ENCODE results near the gene PDIK1L.

PDIK1L gene

DNA sequence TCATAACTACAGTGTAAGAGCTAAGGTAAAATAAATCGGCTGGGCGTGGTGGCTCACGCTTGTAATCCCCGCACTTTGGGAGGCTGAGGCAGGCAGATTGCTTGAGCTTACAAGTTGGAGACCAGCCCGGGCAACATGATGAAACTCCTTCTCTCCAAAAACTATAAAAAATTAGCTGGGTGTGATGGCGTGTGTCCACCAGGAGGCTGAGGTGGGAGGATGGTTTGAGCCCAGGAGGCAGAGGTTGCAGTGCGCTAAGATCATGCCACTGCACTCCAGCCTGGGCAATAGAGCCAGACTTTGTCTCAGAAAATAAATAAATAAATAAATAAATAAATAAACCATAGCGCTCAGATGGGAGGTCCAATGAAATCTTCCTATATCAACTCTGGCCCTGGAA lies 30.5 kb downstream of the PDIK1L start:
- Histone ChIP-seq H3K9me3 (no peaks in the 10 kb centered on the region), H3K27me3 (no peaks in the 10 kb centered on the region), H3K27ac (no peak overlapping the region), H3K36me3 (no peaks in the 10 kb centered on the region), H3K4me3 (ENCODE audit: low read depth in 1 of 2, low read length in 1 of 2) (no peak overlapping the region), H3K4me1 (ENCODE audit: control insufficient read depth in 1 of 2, insufficient read depth in 1 of 2, low read depth in 1 of 2, low read length in 1 of 2) (peaks cover 16 to 19% of the 10 kb centered on the region in 2 experiments)
- TF ChIP-seq, protein P1, sequence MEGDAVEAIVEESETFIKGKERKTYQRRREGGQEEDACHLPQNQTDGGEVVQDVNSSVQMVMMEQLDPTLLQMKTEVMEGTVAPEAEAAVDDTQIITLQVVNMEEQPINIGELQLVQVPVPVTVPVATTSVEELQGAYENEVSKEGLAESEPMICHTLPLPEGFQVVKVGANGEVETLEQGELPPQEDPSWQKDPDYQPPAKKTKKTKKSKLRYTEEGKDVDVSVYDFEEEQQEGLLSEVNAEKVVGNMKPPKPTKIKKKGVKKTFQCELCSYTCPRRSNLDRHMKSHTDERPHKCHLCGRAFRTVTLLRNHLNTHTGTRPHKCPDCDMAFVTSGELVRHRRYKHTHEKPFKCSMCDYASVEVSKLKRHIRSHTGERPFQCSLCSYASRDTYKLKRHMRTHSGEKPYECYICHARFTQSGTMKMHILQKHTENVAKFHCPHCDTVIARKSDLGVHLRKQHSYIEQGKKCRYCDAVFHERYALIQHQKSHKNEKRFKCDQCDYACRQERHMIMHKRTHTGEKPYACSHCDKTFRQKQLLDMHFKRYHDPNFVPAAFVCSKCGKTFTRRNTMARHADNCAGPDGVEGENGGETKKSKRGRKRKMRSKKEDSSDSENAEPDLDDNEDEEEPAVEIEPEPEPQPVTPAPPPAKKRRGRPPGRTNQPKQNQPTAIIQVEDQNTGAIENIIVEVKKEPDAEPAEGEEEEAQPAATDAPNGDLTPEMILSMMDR (IDR thresholded peaks at IDR 0.05) = no peak

DNA sequence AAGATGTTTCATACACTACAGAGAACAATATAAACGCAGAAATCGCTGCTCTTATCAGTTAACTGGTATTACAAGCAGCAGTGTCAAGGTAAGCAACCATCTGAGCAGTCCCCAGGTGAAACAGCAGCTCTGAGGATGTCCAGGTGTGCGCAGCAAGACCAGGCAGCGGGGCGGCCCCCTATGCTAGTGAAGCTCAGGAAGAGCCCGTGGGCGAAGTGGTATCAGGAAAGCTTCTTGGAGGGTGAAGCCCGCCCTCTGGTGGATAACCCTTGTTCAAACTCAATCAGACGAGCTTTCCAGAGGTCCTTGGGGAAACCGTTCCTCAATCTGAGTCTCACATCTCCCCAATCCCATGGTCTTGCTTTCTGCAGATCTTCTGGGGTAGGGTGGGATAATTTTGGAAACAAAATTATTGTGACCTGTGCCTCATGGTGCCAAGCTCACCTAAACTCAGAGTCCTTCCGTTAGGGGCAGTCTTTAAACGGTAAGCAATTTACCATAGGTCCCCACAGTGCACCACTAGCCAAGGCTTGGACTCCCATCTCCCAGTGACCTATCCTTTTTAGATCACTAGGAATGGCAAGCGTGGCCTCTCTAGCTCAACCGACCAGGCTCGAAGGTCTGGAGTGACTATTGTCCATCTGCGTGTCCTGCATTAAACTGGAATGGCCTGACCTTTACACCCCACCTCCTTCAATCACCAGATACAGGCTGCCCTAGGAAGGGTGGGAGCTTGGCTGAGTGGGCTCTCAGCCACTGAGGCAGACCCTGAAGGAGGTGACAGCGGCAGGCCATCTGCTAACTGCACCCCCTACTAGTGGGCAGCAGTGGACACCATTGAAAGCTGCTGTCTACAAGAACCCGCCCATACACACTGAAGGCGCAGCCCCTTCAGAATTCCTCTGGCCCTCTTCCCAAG lies 33.7 kb downstream of the PDIK1L start:
- Histone ChIP-seq H3K27ac (no peak overlapping the region), H3K36me3 (no peaks in the 10 kb centered on the region), H3K9me3 (no peaks in the 10 kb centered on the region), H3K4me1 (ENCODE audit: control insufficient read depth in 1 of 2, insufficient read depth in 1 of 2, low read depth in 1 of 2, low read length in 1 of 2) (peaks cover 6 to 12% of the 10 kb centered on the region in 2 experiments), H3K27me3 (no peaks in the 10 kb centered on the region), H3K4me3 (ENCODE audit: low read depth in 1 of 2, low read length in 1 of 2) (no peak overlapping the region)
- TF ChIP-seq, protein P1 (IDR thresholded peaks at IDR 0.05) = peak; percentile 73

DNA sequence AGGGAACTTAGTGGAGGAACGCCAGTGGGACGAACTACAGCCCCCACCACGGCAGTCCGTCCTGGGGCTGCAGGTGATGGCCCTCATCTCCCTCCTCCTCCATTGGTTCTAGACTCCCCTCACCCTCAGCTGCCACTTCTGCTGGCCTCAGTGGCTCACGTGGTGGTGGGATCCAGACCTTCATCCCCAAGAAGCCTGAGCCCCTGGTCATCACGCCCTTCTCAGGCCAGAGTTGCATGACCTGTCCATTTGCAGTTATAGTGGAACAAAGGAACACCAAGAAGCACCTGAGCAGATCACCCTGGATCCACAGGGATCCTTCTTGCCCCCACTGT lies 34.3 kb downstream of the PDIK1L start:
- no peak overlapping the region for H3K4me3 ChIP-seq (ENCODE audit: low read depth in 1 of 2, low read length in 1 of 2)
- no peaks in the 10 kb centered on the region for H3K27me3 ChIP-seq
- peaks cover 6 to 12% of the 10 kb centered on the region in 2 experiments for H3K4me1 ChIP-seq (ENCODE audit: control insufficient read depth in 1 of 2, insufficient read depth in 1 of 2, low read depth in 1 of 2, low read length in 1 of 2)
- no peaks in the 10 kb centered on the region for H3K36me3 ChIP-seq
- no peaks in the 10 kb centered on the region for H3K9me3 ChIP-seq
- H3K27ac ChIP-seq = no peak overlapping the region
- TF ChIP-seq, protein P1 (IDR thresholded peaks at IDR 0.05) = no peak

DNA sequence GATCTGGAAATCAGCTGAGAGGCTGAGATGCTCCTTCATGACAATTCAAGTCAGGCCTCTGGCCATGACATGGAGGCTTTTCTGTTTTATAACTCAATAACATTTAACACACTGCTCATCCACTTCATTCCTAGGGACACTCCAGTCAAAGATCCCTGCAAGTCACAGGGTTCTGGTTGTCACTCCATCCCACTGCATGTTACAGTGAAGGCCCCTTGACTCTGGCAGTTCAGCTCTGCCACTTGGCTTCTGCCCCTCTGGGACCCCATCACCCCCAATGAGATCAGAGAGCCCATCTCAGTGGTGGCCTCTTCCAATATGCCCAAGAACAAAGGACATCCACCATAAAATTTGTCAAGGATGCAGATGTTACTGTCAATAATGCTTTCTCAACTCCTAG lies 37.3 kb downstream of the PDIK1L start:
- H3K27ac ChIP-seq = no peak overlapping the region
- H3K4me1 ChIP-seq (ENCODE audit: control insufficient read depth in 1 of 2, insufficient read depth in 1 of 2, low read depth in 1 of 2, low read length in 1 of 2) = peaks cover 21 to 32% of the 10 kb centered on the region in 2 experiments
- H3K27me3 ChIP-seq = peaks cover 3% of the 10 kb centered on the region
- TF ChIP-seq, protein P1 (IDR thresholded peaks at IDR 0.05) = no peak
- no peaks in the 10 kb centered on the region for H3K36me3 ChIP-seq
- H3K9me3 ChIP-seq = no peaks in the 10 kb centered on the region
- H3K4me3 ChIP-seq (ENCODE audit: low read depth in 1 of 2, low read length in 1 of 2) = no peak overlapping the region

DNA sequence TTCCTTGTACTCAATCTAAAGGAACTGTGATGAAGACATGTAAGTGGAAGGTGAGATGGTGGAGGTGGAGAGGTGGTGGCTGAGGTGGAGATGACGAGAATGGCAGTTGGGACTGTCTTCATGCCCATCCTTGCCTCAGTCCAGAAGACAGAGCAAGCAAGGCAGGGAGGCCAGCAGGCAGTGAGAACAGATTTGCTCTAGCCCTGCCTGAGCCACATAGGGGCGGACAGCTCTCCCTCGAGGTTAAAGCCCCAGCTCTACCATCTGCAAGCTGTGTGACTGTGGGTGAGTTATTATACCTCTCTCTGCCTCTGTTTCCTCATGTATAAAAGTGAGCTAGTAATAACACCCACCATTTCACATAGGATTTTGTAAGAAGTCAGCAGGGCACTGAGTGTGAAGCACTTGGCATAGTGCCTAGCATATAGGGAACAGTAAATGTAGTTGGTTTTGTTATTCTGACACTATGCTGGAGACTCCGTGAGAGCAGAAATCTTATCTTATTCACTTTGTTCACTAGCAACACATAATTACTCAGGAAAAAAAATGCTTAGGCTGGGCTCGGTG lies 42.4 kb downstream of the PDIK1L start:
- peaks cover 54% of the 10 kb centered on the region for H3K27me3 ChIP-seq
- peaks cover 15 to 27% of the 10 kb centered on the region in 2 experiments for H3K4me1 ChIP-seq (ENCODE audit: control insufficient read depth in 1 of 2, insufficient read depth in 1 of 2, low read depth in 1 of 2, low read length in 1 of 2)
- H3K36me3 ChIP-seq = no peaks in the 10 kb centered on the region
- H3K9me3 ChIP-seq = no peaks in the 10 kb centered on the region
- TF ChIP-seq, protein P1 (IDR thresholded peaks at IDR 0.05) = no peak
- no peak overlapping the region for H3K4me3 ChIP-seq (ENCODE audit: low read depth in 1 of 2, low read length in 1 of 2)
- H3K27ac ChIP-seq = no peak overlapping the region

Data from neutrophil (primary cell).